Loucy (cell line): Measurements from ENCODE around the gene CAMK2N1.

Source experiments
- CTCF ChIP-seq: fragments of 200-600 bp; sonication (generic); conservative IDR thresholded peaks from 2 replicates; pipeline ENCODE4 v1.5.1; 2014; ENCODE audit warnings: mild to moderate bottlenecking, antibody characterized with exemption, low read length
- EZH2phosphoT487 ChIP-seq: fragments of 200-600 bp; IDR thresholded peaks from 2 replicates; pipeline ENCODE4 v1.6.1; 2018; ENCODE audit warnings: antibody characterized with exemption, mild to moderate bottlenecking, moderate library complexity, borderline replicate concordance

- TF ChIP-seq CTCF (no peak), EZH2phosphoT487 (no peak)
Measured at GRCh38 chr1:20526267-20526666, 40.3 kb upstream of the CAMK2N1 start.
